Osteoblast (primary cell): ENCODE results near the gene SNX24. TPM values are rescaled to one million over a fixed set of nuclear protein-coding genes. Genes with fewer than 3 reads are reported as not detected.
A peak's percentile ranks its signal among the peaks of the same experiment; 100 is the strongest.

ENCODE experiments used
- DNase-seq: peaks from one replicate; pipeline ENCODE4 v3.0.0; 2011; ENCODE audit warnings: low spot score, mixed read lengths; ENCODE audit not compliant: insufficient read length; ENCODE audit errors: missing footprints
- H2AFZ ChIP-seq: 2 replicates; pipeline ENCODE4 v1.6.0; 2011; ENCODE audit warnings: mild to moderate bottlenecking, low read length
- H3K27ac ChIP-seq: 2 replicates; pipeline ENCODE4 v1.5.1; 2011; ENCODE audit warnings: mild to moderate bottlenecking, low read depth, low read length, moderate library complexity
- H3K27me3 ChIP-seq: 2 replicates; pipeline ENCODE4 v1.6.0; 2012; ENCODE audit warnings: mild to moderate bottlenecking, control low read depth, inconsistent platforms, low read length, moderate library complexity; ENCODE audit not compliant: insufficient read depth
- H3K36me3 ChIP-seq: 2 replicates; pipeline ENCODE4 v1.5.1; 2011; ENCODE audit warnings: mild to moderate bottlenecking, low read length, control low read depth, moderate library complexity; ENCODE audit not compliant: insufficient read depth
- H3K4me1 ChIP-seq: 2 replicates; pipeline ENCODE4 v1.5.1; 2011; ENCODE audit warnings: mild to moderate bottlenecking, low read length, control low read depth, moderate library complexity; ENCODE audit not compliant: insufficient read depth
- H3K4me2 ChIP-seq: 2 replicates; pipeline ENCODE4 v1.6.0; 2011; ENCODE audit warnings: mild to moderate bottlenecking, low read length; ENCODE audit not compliant: insufficient read depth
- H3K4me3 ChIP-seq: fragments of 200-600 bp; sonication (generic); 3 replicates; pipeline ENCODE4 v1.5.1; 2012; ENCODE audit warnings: mild to moderate bottlenecking, low read length, inconsistent platforms; ENCODE audit not compliant: insufficient read depth
- H3K79me2 ChIP-seq: 2 replicates; pipeline ENCODE4 v1.6.0; 2012; ENCODE audit warnings: mild to moderate bottlenecking, low read length, control low read depth, inconsistent platforms; ENCODE audit not compliant: insufficient read depth
- H3K9me3 ChIP-seq: 2 replicates; pipeline ENCODE4 v1.5.1; 2011; ENCODE audit warnings: low read depth, low read length, control low read depth
- H4K20me1 ChIP-seq: 2 replicates; pipeline ENCODE4 v1.6.0; 2012; ENCODE audit warnings: mild to moderate bottlenecking, low read length, control low read depth; ENCODE audit not compliant: insufficient read depth
- total RNA-seq: library from RNA; depleted of rRNA; stranded (reverse); fragments of >200 nt; gene quantifications from 2 replicates; pipeline ENCODE4 v1.2.3, GENCODE V29; 2012
- TF ChIP-seq, protein P1 (sequence below): IDR thresholded peaks from 2 replicates; pipeline ENCODE4 v1.5.1; 2011; ENCODE audit warnings: mild to moderate bottlenecking, low read depth, low read length, moderate library complexity; ENCODE audit errors: extremely low read depth

SNX24 gene
- total RNA-seq, 1 donor: 26.4 TPM

DNA sequence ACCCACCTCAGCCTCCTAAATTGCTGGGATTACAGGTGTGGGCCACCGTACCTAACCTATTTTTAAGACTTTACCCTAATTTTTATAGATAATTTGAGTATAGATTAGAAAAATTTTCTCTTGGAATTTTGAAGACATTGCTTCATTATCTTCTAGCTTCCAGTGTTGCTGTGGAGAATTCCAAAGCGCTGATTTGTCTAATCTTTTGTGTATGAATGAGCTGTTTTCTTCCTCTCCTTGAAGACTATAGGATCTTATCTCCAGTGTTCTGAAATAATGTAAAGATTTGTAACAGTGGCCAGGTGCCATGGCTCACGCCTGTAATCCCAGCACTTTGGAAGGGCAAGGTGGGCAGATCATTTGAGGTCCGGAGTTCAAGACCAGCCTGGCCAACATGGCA lies 5.7 kb upstream of the SNX24 start:
- H3K36me3 ChIP-seq: no peaks in the 10 kb centered on the region

DNA sequence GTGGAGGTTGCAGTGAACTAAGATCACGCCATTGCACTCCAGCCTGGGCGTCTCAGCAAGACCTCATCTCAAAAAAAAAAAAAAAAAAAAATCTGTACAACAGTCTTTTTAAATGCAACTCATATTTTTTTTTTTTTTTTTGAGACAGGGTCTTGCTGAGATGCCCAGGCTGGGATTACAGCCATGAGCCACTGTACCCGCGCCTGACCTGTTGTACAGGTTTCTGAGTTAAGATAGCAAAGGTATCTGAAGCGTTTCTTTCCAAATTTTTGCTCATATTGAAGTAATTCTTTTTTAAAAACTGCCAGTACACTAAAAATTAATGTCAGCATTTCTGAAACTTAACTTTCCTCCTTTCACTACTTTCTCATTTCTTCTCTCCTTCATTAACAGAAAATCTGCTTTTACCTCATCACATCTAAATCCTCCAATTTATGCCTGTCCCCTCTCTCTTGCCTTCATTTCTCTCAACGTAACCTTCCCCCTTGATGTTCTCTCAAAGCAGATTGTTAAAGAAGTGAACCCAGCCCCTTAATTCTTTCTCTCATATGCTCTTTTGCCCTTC lies 3.3 kb upstream of the SNX24 start:
- no peak overlapping the region for H3K4me2 ChIP-seq
- no peak overlapping the region for H3K4me3 ChIP-seq
- peaks cover 20% of the 10 kb centered on the region for H3K4me1 ChIP-seq
- peaks cover 6% of the 10 kb centered on the region for H3K79me2 ChIP-seq
- H3K27me3 ChIP-seq: no peaks in the 10 kb centered on the region
- DNase-seq: no peak
- H3K9me3 ChIP-seq: no peaks in the 10 kb centered on the region
- no peaks in the 10 kb centered on the region for H3K36me3 ChIP-seq
- no peak overlapping the region for H3K27ac ChIP-seq
- no peak overlapping the region for H2AFZ ChIP-seq
- H4K20me1 ChIP-seq: no peaks in the 10 kb centered on the region
- TF ChIP-seq, protein P1, sequence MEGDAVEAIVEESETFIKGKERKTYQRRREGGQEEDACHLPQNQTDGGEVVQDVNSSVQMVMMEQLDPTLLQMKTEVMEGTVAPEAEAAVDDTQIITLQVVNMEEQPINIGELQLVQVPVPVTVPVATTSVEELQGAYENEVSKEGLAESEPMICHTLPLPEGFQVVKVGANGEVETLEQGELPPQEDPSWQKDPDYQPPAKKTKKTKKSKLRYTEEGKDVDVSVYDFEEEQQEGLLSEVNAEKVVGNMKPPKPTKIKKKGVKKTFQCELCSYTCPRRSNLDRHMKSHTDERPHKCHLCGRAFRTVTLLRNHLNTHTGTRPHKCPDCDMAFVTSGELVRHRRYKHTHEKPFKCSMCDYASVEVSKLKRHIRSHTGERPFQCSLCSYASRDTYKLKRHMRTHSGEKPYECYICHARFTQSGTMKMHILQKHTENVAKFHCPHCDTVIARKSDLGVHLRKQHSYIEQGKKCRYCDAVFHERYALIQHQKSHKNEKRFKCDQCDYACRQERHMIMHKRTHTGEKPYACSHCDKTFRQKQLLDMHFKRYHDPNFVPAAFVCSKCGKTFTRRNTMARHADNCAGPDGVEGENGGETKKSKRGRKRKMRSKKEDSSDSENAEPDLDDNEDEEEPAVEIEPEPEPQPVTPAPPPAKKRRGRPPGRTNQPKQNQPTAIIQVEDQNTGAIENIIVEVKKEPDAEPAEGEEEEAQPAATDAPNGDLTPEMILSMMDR: no peak

More for the DNA sequence above, 5.7 kb upstream of the SNX24 start:
- no peak for DNase-seq
- Histone ChIP-seq H2AFZ (no peak overlapping the region), H3K79me2 (peaks cover 1% of the 10 kb centered on the region), H3K4me3 (no peak overlapping the region), H4K20me1 (no peaks in the 10 kb centered on the region), H3K9me3 (no peaks in the 10 kb centered on the region), H3K4me2 (no peak overlapping the region), H3K27me3 (no peaks in the 10 kb centered on the region), H3K27ac (no peak overlapping the region), H3K4me1 (peaks cover 14% of the 10 kb centered on the region)
- TF ChIP-seq, protein P1: no peak

DNA sequence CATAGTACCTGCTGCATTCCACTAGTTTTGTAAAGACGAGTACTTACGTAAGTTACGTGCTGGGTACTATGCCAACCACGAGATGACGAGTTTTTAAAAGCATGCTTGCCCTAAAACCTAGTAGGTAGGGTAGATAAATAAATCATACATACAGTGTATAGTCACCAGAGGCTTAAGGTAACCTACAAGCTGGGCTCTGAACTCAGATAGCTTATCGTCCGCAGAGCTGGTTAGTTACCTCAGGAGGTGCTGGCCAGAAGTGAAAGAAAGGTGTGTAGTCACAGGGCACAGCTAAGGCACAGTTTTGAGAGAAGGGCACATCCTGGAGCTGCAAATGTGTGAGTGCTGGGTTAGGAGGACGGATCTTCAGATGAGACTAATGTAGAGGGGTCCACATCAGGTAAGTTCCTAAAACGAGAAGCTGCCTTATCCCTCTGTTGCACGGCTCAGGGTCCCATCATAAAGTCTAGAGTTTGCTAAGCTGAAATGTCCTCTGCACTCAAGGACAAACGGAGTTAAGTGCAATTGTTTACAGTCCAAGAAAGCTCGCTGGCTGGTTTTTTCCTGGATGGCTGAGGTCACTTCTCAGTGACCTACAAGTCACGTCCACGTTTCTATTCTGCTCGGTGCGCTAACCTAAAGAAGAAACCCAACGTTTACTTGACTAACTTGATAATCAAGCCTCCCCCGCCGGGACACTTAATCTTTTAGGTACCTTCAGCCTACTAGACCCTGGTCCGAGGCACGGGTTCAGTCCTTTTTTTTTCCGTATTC lies 1.1 kb upstream of the SNX24 start:
- TF ChIP-seq, protein P1: no peak
- H3K27ac ChIP-seq: peak overlapping the region; percentile 70

DNA sequence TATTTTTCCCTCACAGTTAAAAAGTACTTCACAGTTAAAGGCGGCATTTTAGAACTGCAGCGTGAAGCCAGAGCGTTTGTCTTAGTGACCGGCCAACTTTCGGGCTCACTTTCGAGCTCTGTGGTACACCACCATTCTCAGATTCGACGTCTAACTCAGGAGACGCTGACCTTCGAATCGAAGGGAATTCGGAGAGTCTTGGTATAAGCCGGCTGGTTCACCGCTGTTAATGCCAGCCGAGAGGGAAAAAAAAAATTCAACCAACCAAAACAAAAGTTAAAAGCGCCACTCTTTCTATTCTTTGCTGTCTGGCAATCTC lies 544 bp upstream of the SNX24 start:
- Histone ChIP-seq H3K4me1 (peaks cover 27% of the 10 kb centered on the region), H3K4me2 (peak overlapping the region; percentile 96), H2AFZ (peak overlapping the region; percentile 94), H3K4me3 (peak overlapping the region; percentile 87), H3K79me2 (peaks cover 25% of the 10 kb centered on the region), H4K20me1 (no peaks in the 10 kb centered on the region), H3K27ac (peak overlapping the region; percentile 70), H3K9me3 (no peaks in the 10 kb centered on the region), H3K27me3 (no peaks in the 10 kb centered on the region), H3K36me3 (no peaks in the 10 kb centered on the region)
- no peak for DNase-seq
- TF ChIP-seq, protein P1: no peak

More for the DNA sequence above, 1.1 kb upstream of the SNX24 start:
- Histone ChIP-seq H3K4me1 (peaks cover 24% of the 10 kb centered on the region), H3K36me3 (no peaks in the 10 kb centered on the region), H3K4me2 (peak overlapping the region; percentile 96), H3K9me3 (no peaks in the 10 kb centered on the region), H2AFZ (peak overlapping the region; percentile 94), H4K20me1 (no peaks in the 10 kb centered on the region), H3K79me2 (peaks cover 20% of the 10 kb centered on the region), H3K27me3 (no peaks in the 10 kb centered on the region), H3K4me3 (peak overlapping the region; percentile 87)
- no peak for DNase-seq
